Measurements from ENCODE around the gene B3GNT7.
"Not testable (repeated sequence)": the region's sequence is repeated elsewhere in the genome, so short reads cannot be mapped to it uniquely, and the experiment has no call there.

Gene B3GNT7, protein sequence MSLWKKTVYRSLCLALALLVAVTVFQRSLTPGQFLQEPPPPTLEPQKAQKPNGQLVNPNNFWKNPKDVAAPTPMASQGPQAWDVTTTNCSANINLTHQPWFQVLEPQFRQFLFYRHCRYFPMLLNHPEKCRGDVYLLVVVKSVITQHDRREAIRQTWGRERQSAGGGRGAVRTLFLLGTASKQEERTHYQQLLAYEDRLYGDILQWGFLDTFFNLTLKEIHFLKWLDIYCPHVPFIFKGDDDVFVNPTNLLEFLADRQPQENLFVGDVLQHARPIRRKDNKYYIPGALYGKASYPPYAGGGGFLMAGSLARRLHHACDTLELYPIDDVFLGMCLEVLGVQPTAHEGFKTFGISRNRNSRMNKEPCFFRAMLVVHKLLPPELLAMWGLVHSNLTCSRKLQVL

DNA sequence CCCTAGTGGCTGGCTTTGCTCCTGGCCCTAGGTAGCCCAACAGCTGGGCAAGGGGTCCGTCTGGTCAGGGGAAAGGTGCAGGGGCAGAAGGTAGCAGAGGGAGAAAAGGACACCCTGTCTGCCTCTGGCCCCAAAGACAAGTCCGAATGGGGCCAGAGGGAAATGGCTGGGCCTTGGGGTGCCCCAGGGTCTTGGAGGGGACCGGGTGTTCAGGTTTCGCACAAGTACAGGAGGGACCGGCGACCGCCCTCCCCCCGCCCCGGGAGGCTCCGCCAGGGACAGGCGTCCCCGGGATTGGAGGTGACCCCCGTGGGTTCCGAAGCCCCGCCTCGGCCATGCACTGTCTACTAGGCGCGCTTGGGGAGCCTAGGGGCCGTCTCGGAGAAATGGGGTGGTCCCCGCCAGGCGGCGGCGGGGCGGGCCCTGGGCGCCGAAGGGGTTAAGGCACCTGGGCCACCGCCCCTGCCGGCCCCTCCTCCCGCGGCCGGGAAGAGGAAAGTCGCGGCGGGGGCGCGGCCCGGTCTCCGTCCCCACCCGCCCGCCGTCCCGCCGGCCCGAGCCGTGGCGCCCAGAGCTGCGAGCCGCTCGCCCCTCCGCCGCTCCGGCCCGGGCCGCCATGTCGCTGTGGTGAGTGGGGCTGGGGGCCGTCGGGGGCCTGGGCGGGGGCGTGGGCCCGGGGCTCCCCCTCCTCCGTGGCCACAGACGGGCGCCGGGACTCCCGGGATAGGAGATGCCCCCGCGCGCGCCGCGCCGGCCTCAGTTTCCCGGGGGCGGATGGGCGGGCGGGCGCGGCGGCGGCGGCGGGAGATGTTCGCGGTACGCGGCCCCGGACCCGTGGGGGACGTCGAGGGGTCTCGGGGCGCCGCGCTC is at the start of gene B3GNT7:
TSS of gene B3GNT7 (plus strand) at position 523 of the 870 bp plus-strand sequence. CDS start at position 617, 94 bp downstream.
- DNase-seq, result no peak

DNA sequence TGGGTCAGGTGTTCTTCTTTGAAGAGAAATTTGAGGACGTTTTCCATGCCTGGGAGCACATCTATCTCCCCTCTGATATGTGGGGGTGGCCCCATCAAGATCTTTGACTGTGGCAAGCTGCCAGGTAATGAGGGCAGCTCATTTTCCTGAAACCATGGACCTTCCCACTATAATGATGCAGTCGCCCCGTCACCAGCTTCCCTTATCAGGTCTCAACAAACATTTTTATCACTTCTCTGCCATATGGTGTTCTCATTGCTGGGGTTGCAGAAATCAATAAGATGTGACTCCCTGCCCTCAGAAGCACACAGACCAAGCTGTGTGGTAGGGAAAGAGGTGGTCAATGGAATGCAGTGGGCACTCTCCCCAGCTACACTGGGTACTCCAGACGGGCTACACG is 48.4 kb upstream of the B3GNT7 start:
- no peak for DNase-seq

GRCh38 chr2:231347638-231348037 is 47.9 kb upstream of the B3GNT7 start:
- no peak for DNase-seq

DNA sequence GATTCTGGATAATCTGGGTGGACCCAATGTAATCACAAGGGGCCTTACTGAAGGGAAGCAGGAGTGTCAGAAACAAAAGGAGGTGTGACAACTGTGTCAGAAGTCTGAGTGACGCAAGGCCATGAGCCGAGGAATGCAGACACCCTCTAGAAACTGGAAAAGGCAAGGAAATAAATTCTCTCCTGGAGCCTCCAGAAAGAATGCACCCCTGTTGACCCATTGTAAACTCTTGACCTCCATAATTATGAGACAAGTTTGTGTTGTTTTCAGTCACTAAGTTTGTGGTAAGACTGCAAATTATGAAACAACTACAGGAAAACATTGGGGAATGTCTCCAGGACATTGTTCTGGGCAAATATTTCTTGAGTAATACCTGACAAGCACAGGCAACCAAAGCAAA is 47.3 kb upstream of the B3GNT7 start:
- DNase-seq, result no peak

GRCh38 chr2:231348704-231349373 is 46.7 kb upstream of the B3GNT7 start:
- DNase-seq, result no peak

GRCh38 chr2:231349374-231349735 is 46.2 kb upstream of the B3GNT7 start:
- not testable (repeated sequence) for DNase-seq

DNA sequence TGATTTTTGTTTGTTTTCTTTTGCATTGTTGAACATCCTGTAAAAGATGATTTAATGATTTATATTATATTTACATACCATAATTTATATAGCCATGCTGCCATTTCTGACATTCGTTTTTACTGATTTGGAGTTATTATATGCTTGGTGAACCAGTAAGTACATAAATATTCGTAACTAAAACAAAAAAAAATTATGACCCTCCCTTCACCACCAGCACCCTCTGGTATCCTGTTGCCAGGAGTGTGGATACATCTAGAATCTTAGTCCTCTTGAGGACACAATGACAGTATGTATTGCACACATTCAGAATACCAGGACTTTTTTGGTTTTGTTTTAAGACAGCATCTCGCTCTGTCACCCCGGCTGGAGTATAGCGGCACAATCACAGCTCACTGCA is 43.9 kb upstream of the B3GNT7 start:
- DNase-seq, result no peak

DNA sequence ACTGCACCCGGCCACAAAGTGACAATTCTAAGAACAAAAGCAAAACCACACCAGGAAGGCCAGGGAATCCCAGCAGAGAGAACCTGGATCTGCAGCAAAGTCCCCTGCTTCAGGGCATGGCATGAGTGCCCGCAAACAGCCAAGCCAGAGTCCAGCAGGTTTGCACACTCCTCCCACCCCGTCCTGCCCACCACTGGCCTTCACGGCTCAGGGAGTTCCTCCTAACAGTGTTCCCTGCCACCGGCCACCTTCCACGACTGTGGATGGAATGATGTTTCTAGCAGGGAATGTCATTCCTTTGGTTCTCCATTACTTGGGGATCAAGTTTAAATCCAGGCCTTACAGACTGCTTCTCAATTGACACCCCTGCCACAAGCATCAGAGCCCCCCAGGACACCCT is 42.0 kb upstream of the B3GNT7 start:
- no peak for DNase-seq

GRCh38 chr2:231355508-231356465 is 39.7 kb upstream of the B3GNT7 start:
- no peak for DNase-seq

DNA sequence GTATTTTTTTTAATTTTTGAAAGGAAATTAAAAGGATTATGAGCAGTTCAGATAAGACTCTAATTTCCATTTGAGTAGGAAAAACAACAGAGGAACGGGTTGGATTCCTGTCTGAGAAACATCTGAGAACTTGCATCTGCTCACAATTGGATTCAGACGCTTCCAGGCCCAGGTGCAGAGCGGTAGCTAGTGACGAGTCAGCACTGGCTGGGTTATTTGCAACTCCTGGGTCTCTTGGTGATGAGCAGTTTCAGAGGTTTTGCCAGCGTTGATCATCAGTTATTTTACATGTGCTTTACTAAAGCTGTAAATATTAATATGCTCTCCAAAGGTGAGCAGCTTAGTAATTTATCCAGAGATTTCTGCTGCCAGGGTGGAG is 39.1 kb upstream of the B3GNT7 start:
- DNase-seq, result no peak

GRCh38 chr2:231357048-231357447 is 38.5 kb upstream of the B3GNT7 start:
- DNase-seq, result no peak

GRCh38 chr2:231357931-231358330 is 37.6 kb upstream of the B3GNT7 start:
- DNase-seq, result no peak

DNA sequence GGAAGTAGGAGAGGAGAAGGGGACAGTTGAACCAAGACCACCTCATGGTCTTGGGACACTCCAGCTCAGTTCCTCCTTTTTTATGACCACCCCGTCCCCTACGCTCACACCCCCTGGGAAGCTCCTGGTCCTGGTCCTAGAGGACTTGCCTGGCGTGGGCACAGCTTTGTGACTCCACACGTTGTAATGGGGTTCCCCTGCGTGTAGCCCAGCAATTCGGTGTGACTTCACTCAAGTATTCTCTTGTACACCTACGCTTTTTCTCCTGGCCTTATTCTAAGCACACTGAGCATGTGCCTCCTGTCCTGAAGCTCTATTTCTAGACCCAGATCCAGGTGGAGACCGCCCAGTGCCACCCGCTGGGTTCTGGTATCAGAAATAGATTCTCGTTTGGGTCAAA is 36.1 kb upstream of the B3GNT7 start:
- no peak for DNase-seq

GRCh38 chr2:231359948-231360347 is 35.6 kb upstream of the B3GNT7 start:
- no peak for DNase-seq

GRCh38 chr2:231360401-231360800 is 35.1 kb upstream of the B3GNT7 start:
- no peak for DNase-seq

DNA sequence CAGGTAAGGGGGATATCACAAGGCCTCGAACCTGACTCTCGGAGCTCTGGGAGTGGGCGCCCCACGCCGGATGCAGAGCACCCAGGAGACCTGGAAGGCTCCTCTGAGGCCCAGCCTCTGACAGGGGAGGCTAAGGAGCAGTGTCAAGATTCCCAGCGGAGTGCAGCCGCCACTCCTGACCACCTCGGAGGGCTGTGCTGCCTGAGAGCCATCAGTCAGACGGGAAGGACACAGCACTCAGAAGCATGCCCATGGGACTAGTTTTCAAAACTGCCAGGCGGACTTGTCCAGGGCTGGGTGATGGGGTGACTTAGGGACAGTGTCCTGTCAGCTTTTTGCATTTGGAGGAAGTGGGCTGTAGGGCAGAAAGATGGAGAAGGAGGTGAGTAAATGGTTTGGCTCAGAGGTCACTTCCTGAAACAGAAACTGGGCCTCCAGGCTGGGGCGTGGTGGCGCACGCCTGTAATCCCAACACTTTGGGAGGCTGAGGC is 34.6 kb upstream of the B3GNT7 start:
- DNase-seq, result no peak

- DNase-seq, result no peak
Measured at GRCh38 chr2:231361701-231362554, 33.6 kb upstream of the B3GNT7 start.

GRCh38 chr2:231362555-231363184 is 32.8 kb upstream of the B3GNT7 start:
- DNase-seq, result no peak

DNA sequence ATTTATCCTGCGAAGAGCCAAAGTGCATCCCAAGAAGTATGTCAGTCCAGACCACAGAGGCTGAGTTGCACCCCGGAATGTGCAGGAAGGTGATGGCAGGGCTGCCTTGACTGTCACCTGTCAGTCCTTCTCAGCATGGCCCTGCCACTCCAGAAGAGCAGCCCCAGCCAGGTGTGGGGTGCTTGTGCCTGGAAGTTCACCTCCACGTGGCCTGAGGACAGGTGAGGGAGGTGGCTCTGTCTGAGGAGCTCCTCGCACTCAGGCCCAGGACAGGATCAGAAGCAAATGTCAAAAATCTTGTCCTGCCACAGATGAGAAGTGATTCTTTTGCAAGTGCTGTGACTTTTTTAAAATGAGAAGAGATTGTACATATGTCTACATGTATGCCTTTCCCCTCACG is 31.4 kb upstream of the B3GNT7 start:
- DNase-seq, result no peak

DNA sequence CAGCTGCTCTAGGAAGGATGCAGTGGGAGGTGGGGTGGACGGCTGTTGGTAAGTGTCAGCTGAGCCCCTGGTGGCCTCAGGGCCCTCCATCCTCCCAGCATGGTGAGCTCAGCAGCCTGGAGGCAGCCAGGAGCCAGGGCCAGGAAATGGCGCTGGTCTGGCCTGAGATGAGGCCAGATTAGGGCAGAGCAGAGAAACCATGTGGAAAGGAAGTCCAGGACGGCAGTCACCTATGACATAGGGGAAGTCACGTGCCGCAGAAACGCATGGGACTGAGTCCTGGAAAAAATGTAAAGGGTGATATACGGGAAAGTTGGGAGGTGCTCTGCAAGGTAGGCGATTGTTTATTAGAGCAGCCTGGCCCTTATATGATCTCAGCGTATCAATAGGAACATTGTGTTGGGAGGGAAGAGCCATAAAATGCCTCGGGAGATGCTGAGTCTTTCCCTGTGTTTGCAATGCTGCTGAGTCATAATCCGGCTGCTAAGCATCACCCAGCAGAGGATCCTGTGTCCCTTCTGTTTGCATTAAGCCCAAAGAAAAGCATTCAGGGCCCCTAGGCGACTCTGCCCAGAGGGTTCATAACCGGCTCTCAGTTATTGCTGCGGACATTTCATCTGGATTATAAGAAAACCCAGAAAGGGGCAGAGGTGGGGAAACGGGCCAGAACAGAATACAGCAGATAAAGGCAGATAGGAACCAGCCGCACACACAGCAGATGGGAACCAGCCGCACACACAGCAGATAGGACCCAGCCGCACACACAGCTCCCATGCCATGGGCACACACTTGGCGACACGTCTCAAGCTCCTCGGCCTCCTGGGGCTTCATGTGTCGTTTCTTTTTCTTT is 30.3 kb upstream of the B3GNT7 start:
- DNase-seq, result no peak

Data from NCI-H1436 (cell line).